ENCODE data around the gene STK32C. TPM values are rescaled to one million over a fixed set of nuclear protein-coding genes. Genes with fewer than 3 reads are reported as not detected.

STK32C gene
- total RNA-seq, 1 experiment from 2014 or later, result 20.7 TPM

- Mint-ChIP-seq H3K27ac (ENCODE audit: low read depth, unreplicated experiment) (no peak overlapping the region), H3K36me3 (ENCODE audit: insufficient read depth, unreplicated experiment) (peaks cover 18% of the 10 kb centered on the region), H3K4me1 (ENCODE audit: insufficient read depth, unreplicated experiment) (no peaks in the 10 kb centered on the region), H3K27me3 (ENCODE audit: insufficient read depth, unreplicated experiment) (no peaks in the 10 kb centered on the region), H3K9me3 (ENCODE audit: unreplicated experiment) (no peaks in the 10 kb centered on the region), H3K4me3 (ENCODE audit: unreplicated experiment) (no peak overlapping the region)
- DNase-seq (ENCODE audit: unreplicated experiment), result no peak
- POLR2A ChIA-PET, result no interaction called here
- intact Hi-C loops (cut with micrococcal nuclease), result no loop called here
- CTCF ChIA-PET, result interaction anchor here (0.7 to 1.3 kb wide), 3 partner anchors 8 to 124 kb away, joined by 3 to 4 read pairs (median 4); no protein-coding TSS in a partner anchor
- no TSS peak for BruUV-seq (replicated peaks)
- TF ChIP-seq CTCF (IDR thresholded peaks at IDR 0.05; ENCODE audit: unreplicated experiment), result no peak
These were observed 40.1 kb upstream of the STK32C start for GRCh38 chr10:132347931-132348267.

GRCh38 chr10:132347211-132347930 lies 39.6 kb upstream of the STK32C start:
- ChIA-PET POLR2A (no interaction called here), CTCF (interaction anchor here (0.7 to 1.3 kb wide), 3 partner anchors 9 to 124 kb away, joined by 3 to 4 read pairs (median 4); no protein-coding TSS in a partner anchor)
- Mint-ChIP-seq H3K4me3 (ENCODE audit: unreplicated experiment) (no peak overlapping the region), H3K9me3 (ENCODE audit: unreplicated experiment) (no peaks in the 10 kb centered on the region), H3K27me3 (ENCODE audit: insufficient read depth, unreplicated experiment) (no peaks in the 10 kb centered on the region), H3K36me3 (ENCODE audit: insufficient read depth, unreplicated experiment) (peaks cover 18% of the 10 kb centered on the region), H3K4me1 (ENCODE audit: insufficient read depth, unreplicated experiment) (no peaks in the 10 kb centered on the region), H3K27ac (ENCODE audit: low read depth, unreplicated experiment) (no peak overlapping the region)
- no peak for TF ChIP-seq CTCF (IDR thresholded peaks at IDR 0.05; ENCODE audit: unreplicated experiment)
- intact Hi-C loops (cut with micrococcal nuclease), result no loop called here
- DNase-seq (ENCODE audit: unreplicated experiment), result no peak
- BruUV-seq (replicated peaks), result no TSS peak

GRCh38 chr10:132346806-132347205 lies 39.1 kb upstream of the STK32C start:
- Mint-ChIP-seq H3K36me3 (ENCODE audit: insufficient read depth, unreplicated experiment) (peaks cover 18% of the 10 kb centered on the region), H3K27me3 (ENCODE audit: insufficient read depth, unreplicated experiment) (no peaks in the 10 kb centered on the region), H3K4me3 (ENCODE audit: unreplicated experiment) (no peak overlapping the region), H3K4me1 (ENCODE audit: insufficient read depth, unreplicated experiment) (no peaks in the 10 kb centered on the region), H3K9me3 (ENCODE audit: unreplicated experiment) (no peaks in the 10 kb centered on the region), H3K27ac (ENCODE audit: low read depth, unreplicated experiment) (no peak overlapping the region)
- intact Hi-C loops (cut with micrococcal nuclease), result no loop called here
- no peak for DNase-seq (ENCODE audit: unreplicated experiment)
- POLR2A ChIA-PET, result interaction anchor here (0.7 kb wide), 1 partner anchor 101 kb away, joined by 3 read pairs; no protein-coding TSS in a partner anchor
- no peak for TF ChIP-seq CTCF (IDR thresholded peaks at IDR 0.05; ENCODE audit: unreplicated experiment)
- no TSS peak for BruUV-seq (replicated peaks)
- CTCF ChIA-PET, result no interaction called here

- no peak overlapping the region for H3K4me3 Mint-ChIP-seq (ENCODE audit: unreplicated experiment)
- intact Hi-C loops (cut with micrococcal nuclease), result no loop called here
- no peaks in the 10 kb centered on the region for H3K9me3 Mint-ChIP-seq (ENCODE audit: unreplicated experiment)
- POLR2A ChIA-PET, result no interaction called here
- peaks cover 18% of the 10 kb centered on the region for H3K36me3 Mint-ChIP-seq (ENCODE audit: insufficient read depth, unreplicated experiment)
- no peak overlapping the region for H3K27ac Mint-ChIP-seq (ENCODE audit: low read depth, unreplicated experiment)
- no TSS peak for BruUV-seq (replicated peaks)
- CTCF ChIA-PET, result interaction anchor here (0.7 to 1.0 kb wide), 2 partner anchors 16 to 122 kb away, joined by 3 to 4 read pairs; no protein-coding TSS in a partner anchor
- no peaks in the 10 kb centered on the region for H3K27me3 Mint-ChIP-seq (ENCODE audit: insufficient read depth, unreplicated experiment)
- no peaks in the 10 kb centered on the region for H3K4me1 Mint-ChIP-seq (ENCODE audit: insufficient read depth, unreplicated experiment)
- no peak for DNase-seq (ENCODE audit: unreplicated experiment)
- no peak for TF ChIP-seq CTCF (IDR thresholded peaks at IDR 0.05; ENCODE audit: unreplicated experiment)
These were observed 37.6 kb upstream of the STK32C start for GRCh38 chr10:132345345-132345744.
